ENCODE measurements around the gene PRKCQ. TPM values are rescaled to one million over a fixed set of nuclear protein-coding genes. Genes with fewer than 3 reads are reported as not detected.

The PRKCQ gene
- total RNA-seq, 1 donor from 2014 or later, result 0.17 TPM

GRCh38 chr10:6565588-6565987 is 14.5 kb downstream of the PRKCQ start:
- DNase-seq, result no peak

- DNase-seq, result no peak
Observed at GRCh38 chr10:6564367-6564766, 15.7 kb downstream of the PRKCQ start.

DNA sequence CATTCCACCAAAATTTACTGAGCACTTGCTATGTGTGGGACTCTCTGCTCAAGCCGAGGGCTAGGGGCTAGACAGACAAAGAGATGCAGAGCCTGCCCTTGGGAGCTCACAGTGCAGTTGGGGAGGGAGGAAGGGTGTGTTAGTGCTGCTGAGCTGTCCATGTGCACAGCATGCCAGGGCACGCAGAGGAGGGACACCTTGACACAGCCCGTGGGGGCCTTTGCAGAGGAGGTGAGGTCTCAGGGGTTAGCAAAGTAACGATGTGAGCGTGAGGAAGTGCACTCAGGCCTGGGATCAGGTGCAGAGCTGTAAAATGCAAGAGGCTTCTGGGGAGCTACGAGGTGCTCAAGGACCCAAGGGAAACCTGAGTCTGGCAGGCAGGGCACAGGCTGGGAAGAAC is 16.3 kb downstream of the PRKCQ start:
- no peak for DNase-seq

- DNase-seq, result no peak
Observed at GRCh38 chr10:6563075-6563474, 17.0 kb downstream of the PRKCQ start.

DNA sequence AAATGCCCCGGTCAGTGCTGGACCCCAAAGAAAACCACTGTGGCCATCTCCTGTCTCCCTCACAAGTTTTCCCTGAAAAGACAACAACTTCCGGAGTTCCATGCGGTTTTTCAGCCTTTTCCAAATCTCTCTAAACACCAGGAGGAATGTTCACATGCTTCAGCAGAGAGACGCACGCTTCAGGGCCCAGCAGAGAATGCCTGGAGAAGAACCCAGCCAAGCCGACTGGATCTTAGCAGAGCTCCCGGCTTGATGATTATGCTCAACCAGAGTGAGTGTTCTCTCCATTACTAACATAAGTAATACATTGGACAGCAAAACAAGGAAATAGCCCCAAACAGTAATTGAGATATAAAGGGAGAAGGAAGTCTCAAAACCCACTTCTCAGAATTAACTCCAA is 17.9 kb downstream of the PRKCQ start:
- no peak for DNase-seq

- DNase-seq, result no peak
Observed at GRCh38 chr10:6561552-6561951, 18.5 kb downstream of the PRKCQ start.

- no peak for DNase-seq
Observed at GRCh38 chr10:6558759-6559461, 21.2 kb downstream of the PRKCQ start.

DNA sequence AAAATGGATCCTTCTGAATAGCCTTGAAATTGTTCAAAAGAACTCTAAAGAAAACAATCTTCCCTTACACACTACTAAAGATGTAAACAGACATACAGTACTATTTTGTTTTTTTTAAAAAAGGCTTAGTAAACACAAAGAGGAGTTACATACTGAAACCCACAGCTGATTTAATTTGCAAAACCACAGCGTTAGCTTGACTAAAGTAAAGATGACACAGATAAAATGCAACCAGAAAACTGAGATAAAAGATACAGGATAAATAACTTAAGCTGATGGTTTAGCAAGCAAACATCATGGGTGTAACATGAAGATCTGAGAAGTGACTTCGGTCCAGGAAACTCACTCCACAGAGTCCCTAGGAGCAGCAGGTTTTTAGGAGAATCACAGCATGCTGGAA is 21.8 kb downstream of the PRKCQ start:
- no peak for DNase-seq

DNA sequence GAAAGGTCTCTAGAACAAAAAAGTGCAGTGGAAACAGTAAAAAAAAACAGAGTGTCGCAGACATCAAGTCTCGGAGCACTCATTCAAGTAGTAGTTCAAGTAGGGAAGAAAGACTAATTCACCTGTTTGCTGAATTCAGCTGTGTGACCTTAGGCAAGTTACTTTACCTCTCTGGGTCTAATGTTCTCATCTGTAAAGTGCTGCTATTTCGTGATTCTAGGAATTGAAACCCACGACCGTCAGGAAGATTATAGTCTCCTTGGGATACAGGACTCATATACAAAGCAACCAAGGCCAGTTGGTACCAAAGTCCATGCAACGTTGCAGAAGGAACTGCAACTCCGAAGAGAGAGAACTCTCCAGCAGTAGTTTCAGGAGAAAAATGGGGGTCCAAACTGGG is 26.1 kb downstream of the PRKCQ start:
- DNase-seq, result no peak

DNA sequence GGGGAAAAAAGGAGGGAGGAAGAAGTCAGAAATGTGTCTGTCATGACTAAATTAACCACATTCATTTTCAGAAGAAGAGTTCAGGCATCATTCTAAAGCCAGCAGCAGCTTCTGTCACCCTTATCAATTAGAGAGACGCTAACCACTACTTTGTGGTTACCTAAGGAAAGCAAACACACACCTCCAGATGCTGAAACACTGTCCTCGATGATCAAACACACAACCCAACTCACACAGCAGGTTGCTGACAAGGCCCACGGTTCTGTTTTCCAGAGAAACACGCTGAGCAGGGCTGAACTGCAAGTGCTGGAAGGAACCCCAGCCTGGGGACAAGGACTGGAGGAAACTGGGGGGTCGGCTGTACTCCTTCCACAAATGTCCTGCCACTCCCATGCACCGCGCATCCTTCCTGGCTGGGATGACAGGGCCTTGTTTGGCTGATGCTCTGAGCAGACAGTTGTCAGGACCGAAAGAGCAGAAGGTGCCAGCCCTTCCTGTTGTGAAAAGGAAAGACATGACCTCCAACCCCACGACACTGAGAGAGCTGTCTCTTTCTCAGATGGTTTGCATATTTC is 36.6 kb downstream of the PRKCQ start:
- no peak for DNase-seq

GRCh38 chr10:6542999-6543430 is 37.1 kb downstream of the PRKCQ start:
- DNase-seq, result no peak

- DNase-seq, result no peak
Observed at GRCh38 chr10:6539833-6540232, 40.2 kb downstream of the PRKCQ start.

DNA sequence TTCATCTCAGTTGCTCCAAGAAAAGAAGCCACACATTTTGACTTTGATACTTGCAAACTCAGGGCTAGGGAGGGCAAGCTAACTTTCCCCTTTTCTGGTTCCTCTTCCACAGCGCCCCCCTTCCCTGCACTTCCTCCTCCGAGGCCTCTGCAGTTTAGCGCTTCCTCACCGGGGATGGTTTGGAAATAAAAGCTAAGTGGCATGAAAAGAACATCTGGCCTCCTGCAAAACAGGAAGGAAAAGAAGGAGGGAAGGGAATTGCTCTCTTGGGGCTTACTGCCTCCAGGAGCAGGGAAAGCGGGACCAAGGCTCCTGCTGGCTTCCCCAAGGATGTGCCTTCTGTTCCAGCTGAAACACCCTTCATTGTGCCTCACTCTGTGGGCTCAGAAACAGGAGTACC is 42.3 kb downstream of the PRKCQ start:
- no peak for DNase-seq

DNA sequence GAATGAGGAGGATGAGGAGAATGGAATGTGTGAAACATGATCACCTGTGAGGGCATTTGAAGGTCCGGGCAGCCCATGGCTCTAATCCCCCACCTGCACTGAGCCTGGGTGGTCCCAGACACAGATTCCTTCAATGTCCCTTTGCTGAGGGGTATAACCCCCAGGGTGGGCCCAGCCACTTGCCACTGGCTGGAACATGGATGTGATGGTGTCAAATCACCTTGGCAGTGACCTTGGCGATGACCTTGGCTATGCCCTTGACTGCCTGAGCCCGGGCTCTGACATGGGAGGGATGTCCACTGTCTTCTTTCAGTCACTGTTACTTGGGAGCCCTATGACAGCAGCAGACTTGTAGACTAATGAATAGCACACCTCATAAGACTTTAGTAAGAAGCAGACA is 44.0 kb downstream of the PRKCQ start:
- DNase-seq, result no peak

GRCh38 chr10:6535156-6535764 is 44.8 kb downstream of the PRKCQ start:
- no peak for DNase-seq

DNA sequence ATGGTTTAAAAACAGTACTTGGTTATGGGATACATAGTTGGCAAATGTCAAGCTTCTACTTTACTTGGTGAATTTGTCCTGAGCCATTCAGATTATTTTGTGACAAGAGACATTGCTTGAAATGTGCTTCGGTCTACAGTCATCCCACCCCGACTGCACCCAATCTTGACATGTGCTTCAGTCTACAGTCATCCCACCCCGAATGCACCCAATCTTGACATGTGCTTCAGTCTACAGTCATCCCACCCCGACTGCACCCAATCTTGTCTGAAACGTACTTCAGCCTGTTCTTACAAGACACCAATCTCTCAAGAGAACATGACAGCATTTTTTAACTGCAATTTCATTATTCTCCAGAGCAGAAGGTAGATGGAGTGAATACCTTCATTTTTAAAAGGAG is 47.8 kb downstream of the PRKCQ start:
- DNase-seq, result no peak

DNA sequence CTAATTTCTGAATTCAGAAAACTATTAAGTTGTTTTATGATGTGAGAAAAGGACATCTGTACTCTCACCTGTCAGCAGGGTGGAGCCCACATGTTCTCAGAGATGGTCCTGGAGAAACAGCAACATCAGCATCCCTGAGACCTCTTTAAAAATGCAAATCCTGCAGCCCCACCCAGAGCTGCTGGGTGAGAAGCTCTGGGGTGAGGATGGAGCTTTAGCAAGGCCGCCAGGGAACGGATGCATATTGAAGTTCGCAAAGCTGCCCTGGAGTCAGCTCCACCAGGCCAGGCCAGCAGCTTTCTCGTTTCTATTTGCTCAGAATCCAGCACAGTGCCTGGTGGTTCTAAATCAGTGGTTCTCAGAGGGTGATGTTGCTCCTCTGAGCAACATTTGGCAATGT is 49.1 kb downstream of the PRKCQ start:
- DNase-seq, result no peak

DNA sequence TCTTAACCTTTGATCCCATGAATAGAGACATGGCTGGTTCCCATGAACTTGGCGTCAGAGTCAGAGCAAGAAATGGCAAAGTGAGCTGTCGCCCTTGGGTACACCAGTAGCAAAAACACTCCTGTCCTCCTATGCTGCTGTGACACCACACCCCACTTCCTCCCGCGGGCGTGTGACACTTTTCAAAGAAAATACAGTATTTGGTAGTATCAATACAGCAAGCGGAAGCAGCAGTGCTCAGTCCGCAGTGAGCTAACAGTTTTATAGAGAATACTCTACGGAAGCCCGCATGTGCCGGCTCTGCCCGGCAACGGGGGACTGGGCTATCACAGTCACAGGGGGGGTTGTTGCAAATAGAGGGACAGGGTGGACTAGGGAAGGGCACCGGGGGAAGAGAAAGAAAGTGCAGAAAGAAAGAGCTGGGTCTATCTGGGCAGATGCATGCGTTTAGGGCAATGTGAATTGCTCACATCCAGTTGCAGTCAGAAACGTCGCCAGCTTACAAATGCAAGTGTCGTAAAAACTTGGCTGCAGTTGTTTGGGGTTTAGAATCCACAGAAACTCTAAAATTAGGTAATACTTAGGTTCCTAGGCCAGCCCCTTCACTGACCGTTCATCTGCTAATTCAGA is 49.8 kb downstream of the PRKCQ start:
- no peak for DNase-seq

- no peak for DNase-seq
Observed at GRCh38 chr10:6528198-6528950, 51.7 kb downstream of the PRKCQ start.

DNA sequence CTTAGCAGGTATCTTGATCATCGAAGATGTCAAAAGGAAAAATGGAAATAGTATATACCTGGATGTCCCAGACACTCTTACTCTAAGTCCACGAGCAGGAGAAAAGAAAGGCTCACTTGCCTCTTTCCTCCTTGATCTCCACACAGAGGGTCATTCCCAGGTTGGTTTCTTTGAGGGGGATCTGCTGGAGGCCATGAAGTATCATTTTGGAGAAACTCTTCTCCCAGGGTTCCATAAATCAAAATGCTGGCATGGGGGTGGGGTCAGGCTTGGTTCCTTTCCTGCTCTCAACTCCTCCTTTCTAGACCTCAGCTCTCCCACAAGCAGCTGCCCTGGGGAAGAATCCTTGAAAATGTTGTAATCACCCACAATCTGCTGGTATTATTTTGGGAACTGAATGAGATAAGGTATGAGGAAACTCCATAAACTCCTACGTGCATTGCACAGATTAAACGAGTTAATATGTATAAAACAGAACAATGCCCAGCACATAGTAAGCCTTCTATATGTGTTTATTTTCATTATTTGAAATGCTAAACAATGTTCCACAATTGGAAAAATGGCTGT is 54.4 kb downstream of the PRKCQ start:
- no peak for DNase-seq

DNA sequence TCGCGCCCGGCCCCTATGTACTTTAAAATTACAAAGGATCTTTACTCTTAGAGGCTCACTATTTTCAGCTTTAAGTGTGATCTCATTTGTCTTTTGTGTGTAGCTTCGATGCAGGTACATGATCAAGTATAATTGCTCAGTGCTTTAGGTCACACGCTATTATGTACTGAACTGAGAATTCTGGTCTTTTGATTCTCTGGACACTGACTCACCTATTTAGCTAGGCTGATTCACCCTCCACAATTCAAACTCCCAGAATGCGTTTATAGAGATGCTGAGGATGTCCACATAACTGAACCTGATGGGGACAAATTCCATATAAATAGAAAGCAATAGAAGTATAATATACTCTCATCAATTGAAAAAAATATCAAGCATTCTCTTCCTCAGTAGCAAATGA is 57.8 kb downstream of the PRKCQ start:
- no peak for DNase-seq

GRCh38 chr10:6520138-6520537 is 59.9 kb downstream of the PRKCQ start:
- DNase-seq, result no peak
